Stimulated activated memory B cell treated with anti-CD40 and anti-IgM and Interleukin-4, amounts not matched to agents 10 μg/mL and 1 μg/mL and 100 μg/mL, for 72 hours (primary cell): ENCODE measurements around the gene GRN.

Experiments
- ATAC-seq: fragments of 150-1000 bp; cut with Tn5 transposase; 2 replicates; pipeline ENCODE4 v1.10.0; 2021
- H3K27ac Mint-ChIP-seq: one replicate; pipeline ENCODE4 v1.8.0; 2022; ENCODE audit warnings: mild to moderate bottlenecking, mixed read lengths
- H3K27me3 Mint-ChIP-seq: one replicate; pipeline ENCODE4 v1.8.0; 2022; ENCODE audit warnings: mixed read lengths
- H3K36me3 Mint-ChIP-seq: one replicate; pipeline ENCODE4 v1.8.0; 2022; ENCODE audit warnings: mixed read lengths
- H3K4me1 Mint-ChIP-seq: one replicate; pipeline ENCODE4 v1.8.0; 2022; ENCODE audit warnings: mixed read lengths
- H3K4me3 Mint-ChIP-seq: one replicate; pipeline ENCODE4 v1.8.0; 2022; ENCODE audit warnings: mild to moderate bottlenecking, moderate library complexity, mixed read lengths
- H3K9me3 Mint-ChIP-seq: one replicate; pipeline ENCODE4 v1.8.0; 2022; ENCODE audit warnings: mixed read lengths

GRN gene

GRCh38 chr17:44344939-44345453, at the start of gene GRN:
Gene GRN (plus strand): TSS chr17:44345302. CDS start chr17:44349165, 3,863 bp downstream.
- peak; percentile 83 for ATAC-seq
- Mint-ChIP-seq H3K4me1 (peaks cover 55% of the 10 kb centered on the region), H3K27me3 (no peaks in the 10 kb centered on the region), H3K4me3 (peak within 1 kb of the TSS; percentile 95), H3K36me3 (peaks cover 17% of the 10 kb centered on the region), H3K27ac (peak within 1 kb of the TSS; percentile 97), H3K9me3 (no peaks in the 10 kb centered on the region)

GRCh38 chr17:44297975-44298374, 47.1 kb upstream of the GRN start:
- H3K36me3 Mint-ChIP-seq = no peaks in the 10 kb centered on the region
- H3K4me3 Mint-ChIP-seq = no peak overlapping the region
- H3K27ac Mint-ChIP-seq = no peak overlapping the region
- H3K27me3 Mint-ChIP-seq = peaks cover 17% of the 10 kb centered on the region
- H3K9me3 Mint-ChIP-seq = no peaks in the 10 kb centered on the region
- no peaks in the 10 kb centered on the region for H3K4me1 Mint-ChIP-seq
- ATAC-seq = no peak

GRCh38 chr17:44304651-44305050, 40.5 kb upstream of the GRN start:
- no peak overlapping the region for H3K4me3 Mint-ChIP-seq
- no peaks in the 10 kb centered on the region for H3K36me3 Mint-ChIP-seq
- H3K4me1 Mint-ChIP-seq = peaks cover 13% of the 10 kb centered on the region
- H3K27ac Mint-ChIP-seq = no peak overlapping the region
- no peaks in the 10 kb centered on the region for H3K9me3 Mint-ChIP-seq
- ATAC-seq = no peak
- peaks cover 54% of the 10 kb centered on the region for H3K27me3 Mint-ChIP-seq

GRCh38 chr17:44307387-44308186, 37.5 kb upstream of the GRN start:
- Mint-ChIP-seq H3K36me3 (no peaks in the 10 kb centered on the region), H3K4me3 (peak overlapping the region; percentile 32), H3K9me3 (no peaks in the 10 kb centered on the region), H3K4me1 (peaks cover 22% of the 10 kb centered on the region), H3K27me3 (peaks cover 57% of the 10 kb centered on the region), H3K27ac (no peak overlapping the region)
- ATAC-seq = peak; percentile 6

GRCh38 chr17:44308320-44308818, 36.7 kb upstream of the GRN start, which contains the start of gene RUNDC3A:
Gene RUNDC3A (plus strand): TSS chr17:44308601. CDS start chr17:44308833, 232 bp downstream.
- peak; percentile 88 for ATAC-seq
- H3K4me1 Mint-ChIP-seq = peaks cover 22% of the 10 kb centered on the region
- H3K27ac Mint-ChIP-seq = no peak within 1 kb of the TSS
- no peaks in the 10 kb centered on the region for H3K36me3 Mint-ChIP-seq
- no peaks in the 10 kb centered on the region for H3K9me3 Mint-ChIP-seq
- peak within 1 kb of the TSS; percentile 59 for H3K4me3 Mint-ChIP-seq
- H3K27me3 Mint-ChIP-seq = peaks cover 65% of the 10 kb centered on the region

GRCh38 chr17:44308865-44309264, 36.2 kb upstream of the GRN start:
- peak overlapping the region; percentile 7 for H3K4me3 Mint-ChIP-seq
- H3K27me3 Mint-ChIP-seq = peaks cover 65% of the 10 kb centered on the region
- no peaks in the 10 kb centered on the region for H3K36me3 Mint-ChIP-seq
- H3K27ac Mint-ChIP-seq = no peak overlapping the region
- peak; percentile 6 for ATAC-seq
- H3K4me1 Mint-ChIP-seq = peaks cover 22% of the 10 kb centered on the region
- no peaks in the 10 kb centered on the region for H3K9me3 Mint-ChIP-seq

- peaks cover 65% of the 10 kb centered on the region for H3K27me3 Mint-ChIP-seq
- H3K9me3 Mint-ChIP-seq = no peaks in the 10 kb centered on the region
- H3K4me3 Mint-ChIP-seq = peak overlapping the region; percentile 37
- no peak overlapping the region for H3K27ac Mint-ChIP-seq
- no peaks in the 10 kb centered on the region for H3K36me3 Mint-ChIP-seq
- peaks cover 22% of the 10 kb centered on the region for H3K4me1 Mint-ChIP-seq
- ATAC-seq = no peak
Observed at GRCh38 chr17:44309472-44309871, 35.6 kb upstream of the GRN start.

- no peaks in the 10 kb centered on the region for H3K36me3 Mint-ChIP-seq
- ATAC-seq = no peak
- no peak overlapping the region for H3K27ac Mint-ChIP-seq
- peaks cover 22% of the 10 kb centered on the region for H3K4me1 Mint-ChIP-seq
- H3K9me3 Mint-ChIP-seq = no peaks in the 10 kb centered on the region
- H3K27me3 Mint-ChIP-seq = peaks cover 58% of the 10 kb centered on the region
- no peak overlapping the region for H3K4me3 Mint-ChIP-seq
Observed at GRCh38 chr17:44310188-44310587, 34.9 kb upstream of the GRN start.

- peaks cover 62% of the 10 kb centered on the region for H3K27me3 Mint-ChIP-seq
- H3K36me3 Mint-ChIP-seq = no peaks in the 10 kb centered on the region
- no peaks in the 10 kb centered on the region for H3K9me3 Mint-ChIP-seq
- peaks cover 28% of the 10 kb centered on the region for H3K4me1 Mint-ChIP-seq
- H3K4me3 Mint-ChIP-seq = no peak overlapping the region
- H3K27ac Mint-ChIP-seq = no peak overlapping the region
- no peak for ATAC-seq
Observed at GRCh38 chr17:44310609-44311376, 34.3 kb upstream of the GRN start.

- Mint-ChIP-seq H3K4me1 (peaks cover 35% of the 10 kb centered on the region), H3K36me3 (no peaks in the 10 kb centered on the region), H3K27ac (no peak overlapping the region), H3K4me3 (no peak overlapping the region), H3K27me3 (peaks cover 63% of the 10 kb centered on the region), H3K9me3 (no peaks in the 10 kb centered on the region)
- no peak for ATAC-seq
Observed at GRCh38 chr17:44311562-44312181, 33.4 kb upstream of the GRN start.

GRCh38 chr17:44312396-44313104, 32.6 kb upstream of the GRN start:
- no peaks in the 10 kb centered on the region for H3K9me3 Mint-ChIP-seq
- H3K27me3 Mint-ChIP-seq = peaks cover 63% of the 10 kb centered on the region
- H3K27ac Mint-ChIP-seq = no peak overlapping the region
- H3K4me3 Mint-ChIP-seq = no peak overlapping the region
- H3K36me3 Mint-ChIP-seq = no peaks in the 10 kb centered on the region
- peaks cover 30% of the 10 kb centered on the region for H3K4me1 Mint-ChIP-seq
- no peak for ATAC-seq

GRCh38 chr17:44314031-44314430, 31.1 kb upstream of the GRN start:
- Mint-ChIP-seq H3K4me1 (peaks cover 28% of the 10 kb centered on the region), H3K36me3 (peaks cover 10% of the 10 kb centered on the region), H3K27ac (no peak overlapping the region), H3K27me3 (peaks cover 72% of the 10 kb centered on the region), H3K4me3 (no peak overlapping the region), H3K9me3 (no peaks in the 10 kb centered on the region)
- ATAC-seq = no peak

GRCh38 chr17:44314524-44314868, 30.6 kb upstream of the GRN start:
- H3K27me3 Mint-ChIP-seq = peaks cover 69% of the 10 kb centered on the region
- H3K27ac Mint-ChIP-seq = no peak overlapping the region
- H3K4me3 Mint-ChIP-seq = peak overlapping the region; percentile 18
- no peak for ATAC-seq
- peaks cover 23% of the 10 kb centered on the region for H3K4me1 Mint-ChIP-seq
- peaks cover 14% of the 10 kb centered on the region for H3K36me3 Mint-ChIP-seq
- H3K9me3 Mint-ChIP-seq = no peaks in the 10 kb centered on the region

- Mint-ChIP-seq H3K36me3 (peaks cover 18% of the 10 kb centered on the region), H3K9me3 (no peaks in the 10 kb centered on the region), H3K4me1 (peaks cover 18% of the 10 kb centered on the region), H3K4me3 (peak overlapping the region; percentile 77), H3K27me3 (peaks cover 64% of the 10 kb centered on the region), H3K27ac (no peak overlapping the region)
- ATAC-seq = peak; percentile 67
Observed at GRCh38 chr17:44314869-44315661, 30.0 kb upstream of the GRN start.
